ENCODE data around the gene FEZF1.
"Not testable (repeated sequence)": the region's sequence is repeated elsewhere in the genome, so short reads cannot be mapped to it uniquely, and the experiment has no call there.

FEZF1 gene

GRCh38 chr7:122301858-122302760, 2.4 kb downstream of the FEZF1 start:
- H3K27ac Mint-ChIP-seq = no peak overlapping the region
- no peaks in the 10 kb centered on the region for H3K36me3 Mint-ChIP-seq (ENCODE audit: low read depth)
- peaks cover 85% of the 10 kb centered on the region for H3K27me3 Mint-ChIP-seq (ENCODE audit: low read depth)
- H3K4me3 Mint-ChIP-seq = no peak overlapping the region
- DNase-seq (ENCODE audit: low spot score) = no peak
- H3K4me1 Mint-ChIP-seq (ENCODE audit: low read depth) = no peaks in the 10 kb centered on the region
- peaks cover 3% of the 10 kb centered on the region for H3K9me3 Mint-ChIP-seq

- DNase-seq (ENCODE audit: low spot score) = no peak
- Mint-ChIP-seq H3K4me3 (no peak overlapping the region), H3K9me3 (peaks cover 3% of the 10 kb centered on the region), H3K4me1 (ENCODE audit: low read depth) (no peaks in the 10 kb centered on the region), H3K36me3 (ENCODE audit: low read depth) (no peaks in the 10 kb centered on the region), H3K27me3 (ENCODE audit: low read depth) (peaks cover 76% of the 10 kb centered on the region), H3K27ac (no peak overlapping the region)
Measured at GRCh38 chr7:122300956-122301833, 3.4 kb downstream of the FEZF1 start.

- Mint-ChIP-seq H3K27ac (no peak overlapping the region), H3K9me3 (peaks cover 3% of the 10 kb centered on the region), H3K27me3 (ENCODE audit: low read depth) (peaks cover 70% of the 10 kb centered on the region), H3K4me3 (no peak overlapping the region), H3K4me1 (ENCODE audit: low read depth) (no peaks in the 10 kb centered on the region), H3K36me3 (ENCODE audit: low read depth) (no peaks in the 10 kb centered on the region)
- DNase-seq (ENCODE audit: low spot score) = no peak
Measured at GRCh38 chr7:122300211-122300932, 4.2 kb downstream of the FEZF1 start.

DNA sequence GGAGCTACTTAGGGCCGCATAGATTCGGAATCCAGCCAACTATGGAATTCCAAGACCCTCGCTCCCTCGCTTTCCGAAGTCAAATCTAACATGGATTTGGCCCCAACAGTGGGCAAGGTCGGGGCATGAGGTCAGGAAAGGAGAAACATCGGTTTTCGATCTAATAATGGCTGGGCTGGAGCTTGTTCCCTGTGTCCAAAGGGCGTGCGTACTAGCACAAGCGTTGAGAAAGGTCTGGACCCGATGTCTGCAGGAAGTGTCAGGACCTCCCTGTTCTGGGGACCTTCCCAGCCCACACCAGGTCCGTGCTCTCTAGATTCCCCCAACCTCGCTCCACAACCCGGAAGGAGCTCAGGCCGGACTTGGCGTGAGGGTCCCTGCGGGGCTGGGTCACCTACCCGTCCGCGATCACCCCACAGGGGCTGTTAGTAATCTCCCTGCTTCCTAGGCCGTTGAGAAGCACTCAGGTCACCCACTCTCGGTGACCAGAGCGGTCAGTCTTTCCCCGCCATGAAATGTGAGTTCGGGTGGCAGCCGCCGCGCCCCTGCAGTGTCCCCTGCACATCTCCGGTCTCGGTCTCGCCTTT, 4.8 kb downstream of the FEZF1 start:
- Mint-ChIP-seq H3K36me3 (ENCODE audit: low read depth) (no peaks in the 10 kb centered on the region), H3K9me3 (peaks cover 3% of the 10 kb centered on the region), H3K27me3 (ENCODE audit: low read depth) (peaks cover 64% of the 10 kb centered on the region), H3K4me3 (no peak overlapping the region), H3K27ac (no peak overlapping the region), H3K4me1 (ENCODE audit: low read depth) (no peaks in the 10 kb centered on the region)
- no peak for DNase-seq (ENCODE audit: low spot score)

- DNase-seq (ENCODE audit: low spot score) = no peak
- peaks cover 3% of the 10 kb centered on the region for H3K9me3 Mint-ChIP-seq
Measured at GRCh38 chr7:122298618-122299017, 5.9 kb downstream of the FEZF1 start.

DNA sequence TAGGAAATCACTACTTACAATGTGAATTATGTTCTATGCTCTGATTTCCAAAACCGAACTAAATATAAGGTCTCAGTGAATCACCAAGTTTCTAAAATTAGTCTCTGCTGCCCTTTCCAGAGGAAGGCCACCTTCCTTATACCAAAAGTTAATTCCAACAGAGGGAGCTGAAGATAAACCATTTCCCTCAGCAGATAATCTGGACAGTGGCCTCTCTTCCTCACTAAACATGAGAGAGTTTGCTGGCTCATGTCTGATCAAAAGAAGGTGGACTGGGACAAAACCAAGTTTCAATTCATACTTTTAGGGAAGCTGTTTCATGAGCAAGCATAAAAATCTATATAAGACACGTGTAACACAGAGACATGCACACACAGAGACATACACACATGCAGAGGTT, 6.4 kb downstream of the FEZF1 start:
- no peak for DNase-seq (ENCODE audit: low spot score)
- no peaks in the 10 kb centered on the region for H3K4me1 Mint-ChIP-seq (ENCODE audit: low read depth)
- H3K27me3 Mint-ChIP-seq (ENCODE audit: low read depth) = peaks cover 49% of the 10 kb centered on the region
- no peak overlapping the region for H3K4me3 Mint-ChIP-seq
- H3K36me3 Mint-ChIP-seq (ENCODE audit: low read depth) = no peaks in the 10 kb centered on the region
- H3K27ac Mint-ChIP-seq = no peak overlapping the region
- H3K9me3 Mint-ChIP-seq = peaks cover 3% of the 10 kb centered on the region

More at GRCh38 chr7:122298618-122299017, 5.9 kb downstream of the FEZF1 start:
- no peak overlapping the region for H3K27ac Mint-ChIP-seq
- H3K27me3 Mint-ChIP-seq (ENCODE audit: low read depth) = peaks cover 53% of the 10 kb centered on the region
- no peaks in the 10 kb centered on the region for H3K4me1 Mint-ChIP-seq (ENCODE audit: low read depth)
- no peaks in the 10 kb centered on the region for H3K36me3 Mint-ChIP-seq (ENCODE audit: low read depth)
- H3K4me3 Mint-ChIP-seq = no peak overlapping the region

GRCh38 chr7:122291189-122291588, 13.4 kb downstream of the FEZF1 start:
- Mint-ChIP-seq H3K4me3 (no peak overlapping the region), H3K27ac (no peak overlapping the region), H3K4me1 (ENCODE audit: low read depth) (no peaks in the 10 kb centered on the region), H3K9me3 (no peaks in the 10 kb centered on the region), H3K36me3 (ENCODE audit: low read depth) (no peaks in the 10 kb centered on the region), H3K27me3 (ENCODE audit: low read depth) (peaks cover 2% of the 10 kb centered on the region)
- DNase-seq (ENCODE audit: low spot score) = no peak

GRCh38 chr7:122290476-122290875, 14.1 kb downstream of the FEZF1 start:
- H3K9me3 Mint-ChIP-seq = no peaks in the 10 kb centered on the region
- no peaks in the 10 kb centered on the region for H3K27me3 Mint-ChIP-seq (ENCODE audit: low read depth)
- no peaks in the 10 kb centered on the region for H3K4me1 Mint-ChIP-seq (ENCODE audit: low read depth)
- H3K36me3 Mint-ChIP-seq (ENCODE audit: low read depth) = no peaks in the 10 kb centered on the region
- no peak for DNase-seq (ENCODE audit: low spot score)
- H3K27ac Mint-ChIP-seq = no peak overlapping the region
- no peak overlapping the region for H3K4me3 Mint-ChIP-seq

DNA sequence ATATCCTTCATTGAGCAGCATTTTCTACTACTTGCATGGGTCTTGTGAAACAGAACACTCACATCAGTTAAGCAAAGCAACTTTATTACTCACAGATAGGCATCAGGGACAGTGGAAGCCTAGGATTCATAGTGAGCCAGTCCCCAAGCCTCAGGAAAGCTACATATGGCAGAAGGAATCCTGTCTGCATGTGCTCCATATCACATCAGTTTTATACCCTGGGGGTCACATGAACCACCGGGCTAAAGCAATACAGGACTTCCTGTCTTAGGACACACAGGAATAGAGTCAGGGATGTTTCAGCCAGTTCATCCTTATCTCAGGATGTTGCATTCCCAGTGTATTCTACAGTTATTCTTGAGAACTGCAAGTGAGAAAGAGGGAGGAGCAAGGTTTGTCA, 15.1 kb downstream of the FEZF1 start:
- no peak for DNase-seq (ENCODE audit: low spot score)
- H3K4me1 Mint-ChIP-seq (ENCODE audit: low read depth) = no peaks in the 10 kb centered on the region
- no peaks in the 10 kb centered on the region for H3K36me3 Mint-ChIP-seq (ENCODE audit: low read depth)
- no peak overlapping the region for H3K4me3 Mint-ChIP-seq
- H3K27ac Mint-ChIP-seq = no peak overlapping the region
- H3K9me3 Mint-ChIP-seq = no peaks in the 10 kb centered on the region
- H3K27me3 Mint-ChIP-seq (ENCODE audit: low read depth) = no peaks in the 10 kb centered on the region

- H3K27me3 Mint-ChIP-seq (ENCODE audit: low read depth); H3K27ac Mint-ChIP-seq; DNase-seq (ENCODE audit: low spot score); H3K36me3 Mint-ChIP-seq (ENCODE audit: low read depth); H3K9me3 Mint-ChIP-seq; H3K4me1 Mint-ChIP-seq (ENCODE audit: low read depth); H3K4me3 Mint-ChIP-seq: not testable (repeated sequence)
Measured at GRCh38 chr7:122284608-122285007, 19.9 kb downstream of the FEZF1 start.

DNA sequence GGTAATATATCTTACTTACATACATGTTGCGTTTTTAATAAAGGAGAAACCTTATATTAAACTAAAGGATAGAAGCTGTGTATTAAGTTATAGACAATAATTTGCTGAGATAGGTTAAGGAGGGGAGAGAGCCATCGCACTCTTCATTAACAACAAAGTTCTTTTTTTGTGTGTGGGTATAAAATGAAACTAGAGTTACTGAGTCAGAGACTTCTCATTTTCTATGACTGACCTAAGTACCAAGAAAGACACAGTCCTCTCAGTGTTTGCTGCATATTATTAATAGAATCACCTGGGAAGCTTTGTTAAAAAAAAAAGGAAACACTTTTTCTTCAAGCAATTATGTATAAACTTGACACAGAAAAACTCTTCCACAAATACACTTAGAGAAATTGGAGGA, 31.4 kb downstream of the FEZF1 start:
- no peak overlapping the region for H3K4me3 Mint-ChIP-seq
- H3K27ac Mint-ChIP-seq = no peak overlapping the region
- no peaks in the 10 kb centered on the region for H3K4me1 Mint-ChIP-seq (ENCODE audit: low read depth)
- no peaks in the 10 kb centered on the region for H3K27me3 Mint-ChIP-seq (ENCODE audit: low read depth)
- no peak for DNase-seq (ENCODE audit: low spot score)
- no peaks in the 10 kb centered on the region for H3K36me3 Mint-ChIP-seq (ENCODE audit: low read depth)
- no peaks in the 10 kb centered on the region for H3K9me3 Mint-ChIP-seq

DNA sequence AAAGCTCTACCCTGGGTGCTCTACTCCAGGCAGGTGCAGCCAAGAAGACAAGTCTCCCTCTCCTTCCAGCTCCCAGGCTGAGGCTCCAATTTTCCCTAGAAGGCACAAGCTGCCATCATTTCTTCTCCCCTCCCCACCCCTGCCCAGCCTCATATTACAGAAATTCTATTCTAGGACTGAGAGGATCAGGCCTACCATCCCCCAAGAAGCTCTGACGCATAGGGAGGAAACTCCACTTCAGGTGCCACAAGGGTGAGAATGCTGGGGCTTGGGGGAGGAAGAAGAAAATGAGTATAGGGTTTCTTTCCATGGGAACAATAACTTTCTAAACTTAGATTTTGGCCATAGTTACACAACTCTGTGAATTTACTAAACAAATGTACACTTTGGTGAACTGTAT, 35.3 kb downstream of the FEZF1 start:
- H3K36me3 Mint-ChIP-seq (ENCODE audit: low read depth) = no peaks in the 10 kb centered on the region
- no peaks in the 10 kb centered on the region for H3K27me3 Mint-ChIP-seq (ENCODE audit: low read depth)
- H3K4me1 Mint-ChIP-seq (ENCODE audit: low read depth) = no peaks in the 10 kb centered on the region
- H3K27ac Mint-ChIP-seq = no peak overlapping the region
- H3K9me3 Mint-ChIP-seq = no peaks in the 10 kb centered on the region
- no peak overlapping the region for H3K4me3 Mint-ChIP-seq
- no peak for DNase-seq (ENCODE audit: low spot score)

DNA sequence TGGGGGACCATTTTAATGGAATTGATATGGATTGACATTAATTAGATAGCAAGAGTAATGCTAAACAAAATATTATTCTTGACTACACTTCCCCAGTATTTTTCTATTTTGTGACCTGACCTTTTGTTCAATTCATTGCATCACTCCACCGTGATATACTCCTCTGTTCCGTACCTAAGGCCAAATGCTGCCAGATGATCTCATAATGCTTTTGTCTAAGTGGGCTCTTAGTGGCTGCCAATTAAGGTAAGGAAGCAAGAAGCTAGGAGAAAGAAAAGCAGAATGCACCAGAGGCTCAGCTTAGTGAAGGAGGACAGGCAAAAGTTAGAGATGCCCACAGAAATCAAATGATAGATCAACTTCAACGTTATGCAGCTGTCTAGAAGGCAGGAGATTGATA, 36.4 kb downstream of the FEZF1 start:
- Mint-ChIP-seq H3K4me3 (no peak overlapping the region), H3K27ac (no peak overlapping the region), H3K9me3 (no peaks in the 10 kb centered on the region), H3K4me1 (ENCODE audit: low read depth) (no peaks in the 10 kb centered on the region), H3K36me3 (ENCODE audit: low read depth) (no peaks in the 10 kb centered on the region), H3K27me3 (ENCODE audit: low read depth) (no peaks in the 10 kb centered on the region)
- DNase-seq (ENCODE audit: low spot score) = no peak
